Esophagus squamous epithelium (tissue), 4 donors: ENCODE results near the gene GTSE1.

Experiments
- POLR2A ChIP-seq, 4 donors: fragments of 450-650 bp; IDR thresholded peaks; one replicate each; pipeline ENCODE4 v1.6.1; 2017; ENCODE audit warnings: antibody characterized with exemption in 4 of 4, mild to moderate bottlenecking in 4 of 4, moderate library complexity in 3 of 4
- TF ChIP-seq, protein P1 (sequence below), 6 experiments: fragments of 450-650 bp in 4 of 6; fragments of 200-600 bp in 2 of 6; sonication (generic) in 2 of 6; IDR thresholded peaks; one replicate each; pipeline ENCODE4 v1.5.1; 2016 to 2019; ENCODE audit warnings: antibody characterized with exemption in 6 of 6, mild to moderate bottlenecking in 4 of 6, moderate library complexity in 4 of 6

GRCh38 chr22:46355369-46355995 lies 58.8 kb downstream of the GTSE1 start:
- TF ChIP-seq, protein P1, sequence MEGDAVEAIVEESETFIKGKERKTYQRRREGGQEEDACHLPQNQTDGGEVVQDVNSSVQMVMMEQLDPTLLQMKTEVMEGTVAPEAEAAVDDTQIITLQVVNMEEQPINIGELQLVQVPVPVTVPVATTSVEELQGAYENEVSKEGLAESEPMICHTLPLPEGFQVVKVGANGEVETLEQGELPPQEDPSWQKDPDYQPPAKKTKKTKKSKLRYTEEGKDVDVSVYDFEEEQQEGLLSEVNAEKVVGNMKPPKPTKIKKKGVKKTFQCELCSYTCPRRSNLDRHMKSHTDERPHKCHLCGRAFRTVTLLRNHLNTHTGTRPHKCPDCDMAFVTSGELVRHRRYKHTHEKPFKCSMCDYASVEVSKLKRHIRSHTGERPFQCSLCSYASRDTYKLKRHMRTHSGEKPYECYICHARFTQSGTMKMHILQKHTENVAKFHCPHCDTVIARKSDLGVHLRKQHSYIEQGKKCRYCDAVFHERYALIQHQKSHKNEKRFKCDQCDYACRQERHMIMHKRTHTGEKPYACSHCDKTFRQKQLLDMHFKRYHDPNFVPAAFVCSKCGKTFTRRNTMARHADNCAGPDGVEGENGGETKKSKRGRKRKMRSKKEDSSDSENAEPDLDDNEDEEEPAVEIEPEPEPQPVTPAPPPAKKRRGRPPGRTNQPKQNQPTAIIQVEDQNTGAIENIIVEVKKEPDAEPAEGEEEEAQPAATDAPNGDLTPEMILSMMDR (IDR thresholded peaks at IDR 0.05): peak; percentile 69 to 88 (median 77)
- TF ChIP-seq POLR2A (IDR thresholded peaks at IDR 0.05): no peak
